H1 (cell line): ENCODE measurements around the gene ZBTB24. TPM values are rescaled to one million over a fixed set of nuclear protein-coding genes. Genes with fewer than 3 reads are reported as not detected.

Experiments
- CTCF ChIA-PET: fragments of 300-600 bp; sonication (Branson Sonifier 250); formaldehyde crosslinking; loops from one replicate; lab custom pipeline; 2021; ENCODE audit not compliant: partially characterized antibody; lab: Charles Lee
- POLR2A ChIA-PET: fragments of 300-600 bp; sonication (Branson Sonifier 250); formaldehyde crosslinking; loops from one replicate; lab custom pipeline; 2021; ENCODE audit warnings: inconsistent platforms; ENCODE audit not compliant: partially characterized antibody; lab: Charles Lee
- DNase-seq, 2 experiments: peaks; one replicate each; pipeline versions ENCODE4 v3.0.0 to v3.0.0-alpha.2; 2010 to 2022; ENCODE audit warnings: low spot score in 2 of 2, low read depth in 1 of 2, mixed read lengths in 1 of 2
- FAIRE-seq: peaks from 2 replicates; lab custom pipeline; 2011; peaks lifted over from hg19 to GRCh38; lab: Jason Lieb, UNC
- H2AFZ ChIP-seq: 2 replicates; pipeline ENCODE4 v1.8.1; 2012; ENCODE audit warnings: low read length, inconsistent platforms
- H2AK5ac ChIP-seq: 2 replicates; pipeline ENCODE4 v1.6.1; 2013; ENCODE audit warnings: low read depth, low read length
- H2BK120ac ChIP-seq: replicated peaks from 2 replicates; pipeline ENCODE3; 2013; ENCODE audit warnings: low read depth, low read length, inconsistent platforms
- H2BK12ac ChIP-seq: 2 replicates; pipeline ENCODE4 v1.6.1; 2013; ENCODE audit warnings: low read depth, low read length
- H2BK15ac ChIP-seq: 2 replicates; pipeline ENCODE4 v1.6.1; 2013; ENCODE audit warnings: low read length
- H2BK20ac ChIP-seq: 2 replicates; pipeline ENCODE4 v1.6.1; 2013; ENCODE audit warnings: low read length
- H2BK5ac ChIP-seq: 2 replicates; pipeline ENCODE4 v1.6.1; 2013; ENCODE audit warnings: low read depth, low read length
- H3K14ac ChIP-seq: 2 replicates; pipeline ENCODE4 v1.6.1; 2013; ENCODE audit warnings: inconsistent platforms; ENCODE audit not compliant: insufficient read length
- H3K18ac ChIP-seq: 2 replicates; pipeline ENCODE4 v1.6.1; 2013; ENCODE audit warnings: low read length; ENCODE audit errors: extremely low read depth
- H3K23ac ChIP-seq: 2 replicates; pipeline ENCODE4 v1.6.1; 2013; ENCODE audit warnings: inconsistent platforms; ENCODE audit not compliant: insufficient read length
- H3K23me2 ChIP-seq: 2 replicates; pipeline ENCODE4 v1.6.1; 2013; ENCODE audit warnings: low read depth, low read length
- H3K27ac ChIP-seq: 2 replicates; pipeline ENCODE4 v1.6.1; 2011; ENCODE audit warnings: low read depth, low read length, inconsistent platforms
- H3K27me3 ChIP-seq, 4 experiments: replicated peaks in 1 of 4; 1 replicate in 1 of 4; 2 replicates in 3 of 4; pipeline versions ENCODE4 v1.6.1 to v1.8.1; 2011 to 2013; ENCODE audit warnings: low read length in 3 of 4, mild to moderate bottlenecking in 3 of 4, inconsistent platforms in 2 of 4, mixed read lengths in 2 of 4, moderate library complexity in 1 of 4; ENCODE audit not compliant: control insufficient read depth in 3 of 4, insufficient read depth in 3 of 4; ENCODE audit errors: extremely low read depth in 1 of 4
- H3K36me3 ChIP-seq, 4 experiments: 2 replicates each; pipeline versions ENCODE4 v1.6.1 to v1.8.1; 2011 to 2013; ENCODE audit warnings: mild to moderate bottlenecking in 4 of 4, low read length in 3 of 4, moderate library complexity in 2 of 4, control low read depth in 1 of 4, inconsistent platforms in 1 of 4; ENCODE audit not compliant: insufficient read depth in 4 of 4, control insufficient read depth in 2 of 4
- H3K4ac ChIP-seq: replicated peaks from 2 replicates; pipeline ENCODE3; 2013; ENCODE audit warnings: low read length, low read depth, mixed read lengths, inconsistent platforms; ENCODE audit not compliant: insufficient read length
- H3K4me1 ChIP-seq, 4 experiments: replicated peaks in 1 of 4; 1 replicate in 1 of 4; 2 replicates in 3 of 4; pipeline versions ENCODE4 v1.6.1 to v1.8.1; 2011 to 2013; ENCODE audit warnings: low read length in 3 of 4, inconsistent platforms in 2 of 4, mixed read lengths in 1 of 4; ENCODE audit not compliant: insufficient read depth in 4 of 4, control insufficient read depth in 3 of 4
- H3K4me2 ChIP-seq, 2 experiments: 2 replicates each; pipeline versions ENCODE4 v1.6.1 to v1.8.1; 2011 to 2013; ENCODE audit warnings: low read depth in 2 of 2, low read length in 2 of 2, control low read depth in 1 of 2, inconsistent platforms in 1 of 2, mild to moderate bottlenecking in 1 of 2; ENCODE audit not compliant: insufficient read depth in 1 of 2
- H3K4me3 ChIP-seq, 4 experiments: fragments of 200-600, 300-600 bp in 1 of 4; sonication (generic), shearing (Covaris generic), sonication (Bioruptor Twin) in 1 of 4; 2 replicates each; pipeline versions ENCODE4 v1.5.1 to v1.8.1; 2011 to 2016; ENCODE audit warnings: low read length in 4 of 4, low read depth in 3 of 4, control low read depth in 2 of 4, inconsistent platforms in 2 of 4, mild to moderate bottlenecking in 2 of 4, mixed read lengths in 1 of 4, moderate library complexity in 1 of 4; ENCODE audit not compliant: insufficient read depth in 2 of 4; ENCODE audit errors: extremely low read depth in 1 of 4
- H3K56ac ChIP-seq: replicated peaks from 2 replicates; pipeline ENCODE3; 2013; ENCODE audit warnings: low read depth, mild to moderate bottlenecking, mixed read lengths, low read length, inconsistent platforms; ENCODE audit not compliant: insufficient read length
- H3K79me1 ChIP-seq: 2 replicates; pipeline ENCODE4 v1.6.1; 2013; ENCODE audit warnings: low read depth, low read length, control low read depth
- H3K79me2 ChIP-seq, 2 experiments: 2 replicates each; pipeline versions ENCODE4 v1.6.1 to v1.8.1; 2012 to 2013; ENCODE audit warnings: low read length in 2 of 2, mild to moderate bottlenecking in 2 of 2, inconsistent platforms in 1 of 2; ENCODE audit not compliant: insufficient read depth in 2 of 2, control insufficient read depth in 1 of 2
- H3K9ac ChIP-seq, 4 experiments: replicated peaks in 1 of 4; 1 replicate in 1 of 4; 2 replicates in 3 of 4; pipeline versions ENCODE4 v1.6.1 to v1.8.1; 2011 to 2013; ENCODE audit warnings: low read depth in 3 of 4, low read length in 3 of 4, control low read depth in 2 of 4, mild to moderate bottlenecking in 2 of 4, moderate library complexity in 2 of 4, inconsistent platforms in 1 of 4; ENCODE audit errors: extremely low read depth in 1 of 4
- H3K9me3 ChIP-seq, 2 experiments: 2 replicates each; pipeline versions ENCODE4 v1.6.1 to v1.8.1; 2012 to 2013; ENCODE audit warnings: mild to moderate bottlenecking in 2 of 2, moderate library complexity in 2 of 2, control low read depth in 1 of 2, inconsistent platforms in 1 of 2, low read depth in 1 of 2, low read length in 1 of 2, mixed read lengths in 1 of 2; ENCODE audit not compliant: insufficient read depth in 2 of 2
- H4K20me1 ChIP-seq, 2 experiments: replicated peaks in 1 of 2; 2 replicates each; pipeline versions ENCODE3 to v1.8.1; 2011 to 2013; ENCODE audit warnings: inconsistent platforms in 2 of 2, low read length in 2 of 2, mild to moderate bottlenecking in 1 of 2; ENCODE audit not compliant: insufficient read depth in 2 of 2, control insufficient read depth in 1 of 2
- H4K5ac ChIP-seq: 2 replicates; pipeline ENCODE4 v1.6.1; 2013; ENCODE audit warnings: low read length, low read depth, mixed read lengths, inconsistent platforms; ENCODE audit not compliant: insufficient read length
- H4K8ac ChIP-seq: 2 replicates; pipeline ENCODE4 v1.8.0; 2013; ENCODE audit warnings: mild to moderate bottlenecking, moderate library complexity, low read length, inconsistent platforms; ENCODE audit not compliant: insufficient read depth; ENCODE audit errors: extremely low read depth
- H4K91ac ChIP-seq: replicated peaks from 2 replicates; pipeline ENCODE3; 2013; ENCODE audit warnings: low read length, mixed read lengths, inconsistent platforms; ENCODE audit not compliant: insufficient read length
- CHD1 ChIP-seq: IDR thresholded peaks from 2 replicates; pipeline ENCODE4 v1.6.1; 2012; ENCODE audit warnings: low read depth, low read length, improper control_type of control experiment
- GABPA ChIP-seq: IDR thresholded peaks from 2 replicates; pipeline ENCODE4 v1.6.1; 2011; ENCODE audit warnings: mild to moderate bottlenecking, low read length, moderate library complexity, borderline replicate concordance; ENCODE audit not compliant: insufficient read depth
- GTF2F1 ChIP-seq: IDR thresholded peaks from 2 replicates; pipeline ENCODE4 v1.6.1; 2012; ENCODE audit warnings: low read depth, low read length, improper control_type of control experiment, borderline replicate concordance
- JUND ChIP-seq: IDR thresholded peaks from 2 replicates; pipeline ENCODE4 v1.6.1; 2011; ENCODE audit warnings: mild to moderate bottlenecking, improper control_type of control experiment, low read length
- NRF1 ChIP-seq: IDR thresholded peaks from 2 replicates; pipeline ENCODE4 v1.6.1; 2011; ENCODE audit warnings: mild to moderate bottlenecking, low read depth, low read length, improper control_type of control experiment
- POU5F1 ChIP-seq: IDR thresholded peaks from 2 replicates; pipeline ENCODE4 v1.6.1; 2011; ENCODE audit warnings: low read depth, mild to moderate bottlenecking, low read length, moderate library complexity
- RBBP5 ChIP-seq: IDR thresholded peaks from 2 replicates; pipeline ENCODE4 v1.7.1; 2012; ENCODE audit warnings: low read depth, mild to moderate bottlenecking, inconsistent platforms, low read length, moderate library complexity, borderline replicate concordance
- RFX5 ChIP-seq: IDR thresholded peaks from 2 replicates; pipeline ENCODE4 v1.6.1; 2011; ENCODE audit warnings: low read depth, low read length, improper control_type of control experiment, borderline replicate concordance
- SIRT6 ChIP-seq: IDR thresholded peaks from one replicate; pipeline ENCODE4 v1.7.1; 2012; ENCODE audit warnings: low read length, inconsistent platforms
- SUZ12 ChIP-seq: fragments of 200-600 bp; sonication (generic); IDR thresholded peaks from 2 replicates; pipeline ENCODE4 v1.6.1; 2012; ENCODE audit warnings: mild to moderate bottlenecking, inconsistent platforms, low read length, moderate library complexity, mixed read lengths
- TCF12 ChIP-seq: IDR thresholded peaks from 2 replicates; pipeline ENCODE4 v1.6.1; 2011; ENCODE audit warnings: low read depth, mild to moderate bottlenecking, low read length
- TEAD4 ChIP-seq: IDR thresholded peaks from 2 replicates; pipeline ENCODE4 v1.6.1; 2012; ENCODE audit warnings: low read depth, low read length, inconsistent platforms, mixed read lengths
- WGBS, 2 experiments: shearing (Covaris generic) in 1 of 2; methylation state at CpG; one replicate each; pipeline versions ENCODE4 v1.1.6 to v1.1.7; 2013 to 2015; ENCODE audit warnings: low lambda C conversion rate in 2 of 2, mixed read lengths in 2 of 2, inconsistent platforms in 1 of 2, low coverage in 1 of 2, missing lambda C conversion rate in 1 of 2; ENCODE audit not compliant: insufficient replicate concordance in 2 of 2, insufficient coverage in 1 of 2, insufficient read length in 1 of 2; ENCODE audit errors: extremely low coverage in 1 of 2, missing lambda C conversion rate in 1 of 2; 5-methylcytosine and 5-hydroxymethylcytosine counted together
- polyA plus RNA-seq, 7 experiments: library from polyadenylated mRNA; depleted of rRNA in 3 of 7; stranded (reverse) in 5 of 7; unstranded in 2 of 7; fragments of >200 nt in 5 of 7; fragments of 200-250 nt in 2 of 7; gene quantifications; 1 replicate in 5 of 7; 2 replicates in 1 of 7; 4 replicates in 1 of 7; pipeline versions ENCODE4 v1.2.1 to v1.2.3, GENCODE V29; 2011 to 2013; ENCODE audit warnings: missing spikeins in 2 of 7, mixed read lengths in 2 of 7
- total RNA-seq: library from RNA; stranded (reverse); fragmentation: NEBNext Ultra II Directional; extraction: Animal tissue kit (Norgen Biotek cat#: 25700); gene quantifications from 2 replicates; pipeline ENCODE4 v1.2.1, GENCODE V29; 2021

ZBTB24 gene
- total and polyA plus RNA-seq, 2 of the 8 experiments (the other 6 are each of a cell fraction or from before 2014, with no cell fraction given): 7.5 to 21.0 TPM

GRCh38 chr6:109471105-109471810, 11.8 kb downstream of the ZBTB24 start:
- no peak overlapping the region for H2AFZ ChIP-seq
- H2BK5ac ChIP-seq: no peak overlapping the region
- no peak overlapping the region for H2AK5ac ChIP-seq
- H3K27me3 ChIP-seq: no peaks in the 10 kb centered on the region
- H3K56ac ChIP-seq: no peak overlapping the region
- H3K79me2 ChIP-seq: peaks cover 0 to 24% of the 10 kb centered on the region in 2 experiments; a peak in 2 of 4 replicates
- H3K4me2 ChIP-seq: no peak overlapping the region
- peaks cover 17 to 98% (median 68%) of the 10 kb centered on the region in 4 experiments for H3K36me3 ChIP-seq
- WGBS, 2 experiments: 83% methylated on average over 5 of the region's 5 CpGs; no CpG with 5 or more reads in 1 of the 2 experiments
- H4K20me1 ChIP-seq: peaks cover 4 to 30% of the 10 kb centered on the region in 2 experiments
- H3K23ac ChIP-seq: no peak overlapping the region
- H4K91ac ChIP-seq: no peak overlapping the region
- H3K4me3 ChIP-seq: no peak overlapping the region
- H2BK15ac ChIP-seq: no peak overlapping the region
- H3K4me1 ChIP-seq: no peaks in the 10 kb centered on the region
- no peaks in the 10 kb centered on the region for H3K23me2 ChIP-seq
- FAIRE-seq (no peak), DNase-seq (peak in 1 of 2 experiments; percentile 24)
- H2BK20ac ChIP-seq: no peak overlapping the region
- POLR2A ChIA-PET: interaction anchor here (1.5 kb wide), 1 partner anchor 21 kb away, joined by 3 read pairs; no protein-coding TSS in a partner anchor
- no peaks in the 10 kb centered on the region for H3K9me3 ChIP-seq
- 0 out of 2 replicates have a peak overlapping the region, but pooled peaks have one; percentile 22 for H3K27ac ChIP-seq
- no peak overlapping the region for H4K5ac ChIP-seq
- CTCF ChIA-PET: no interaction called here
- no peak overlapping the region for H2BK12ac ChIP-seq
- peaks cover 17% of the 10 kb centered on the region for H3K79me1 ChIP-seq
- H3K18ac ChIP-seq: no peak overlapping the region
- no peak overlapping the region for H4K8ac ChIP-seq
- H2BK120ac ChIP-seq: no peak overlapping the region
- H3K4ac ChIP-seq: no peak overlapping the region
- no peak overlapping the region for H3K9ac ChIP-seq
- H3K14ac ChIP-seq: no peak overlapping the region
- TF ChIP-seq POU5F1: no peak
- TF ChIP-seq CHD1: no peak
- TF ChIP-seq RFX5: no peak
- no peak for TF ChIP-seq SIRT6
- TF ChIP-seq JUND: no peak
- no peak for TF ChIP-seq NRF1
- TF ChIP-seq RBBP5: no peak
- TF ChIP-seq TCF12: no peak
- no peak for TF ChIP-seq SUZ12
- TF ChIP-seq GABPA: no peak
- TF ChIP-seq TEAD4: no peak
- TF ChIP-seq GTF2F1: no peak
